Loucy (cell line): ENCODE data around the gene CALN1.

Source experiments
- H2AFZ ChIP-seq: fragments of 200-600 bp; sonication (generic); 2 replicates; pipeline ENCODE4 v1.6.0; 2016; ENCODE audit warnings: antibody characterized with exemption, mild to moderate bottlenecking, low read length, moderate library complexity
- H3F3A ChIP-seq: fragments of 200-600 bp; 2 replicates; pipeline ENCODE4 v1.6.0; 2016; ENCODE audit warnings: antibody characterized with exemption, low read depth, mild to moderate bottlenecking
- H3K27me3 ChIP-seq: fragments of 200-600 bp; sonication (generic); 2 replicates; pipeline ENCODE4 v1.6.1; 2014; ENCODE audit warnings: low read length, mild to moderate bottlenecking; ENCODE audit not compliant: insufficient read depth, poor library complexity, severe bottlenecking
- H3K36me3 ChIP-seq: fragments of 200-600 bp; sonication (generic); 2 replicates; pipeline ENCODE4 v1.6.1; 2016; ENCODE audit warnings: low read length; ENCODE audit not compliant: insufficient read depth
- H3K4me1 ChIP-seq: fragments of 200-600 bp; sonication (generic); 2 replicates; pipeline ENCODE4 v1.5.1; 2014; ENCODE audit warnings: low read length, mild to moderate bottlenecking; ENCODE audit not compliant: insufficient read depth, poor library complexity, severe bottlenecking
- H3K4me2 ChIP-seq: fragments of 200-600 bp; sonication (generic); 2 replicates; pipeline ENCODE4 v1.6.0; 2014; ENCODE audit warnings: antibody characterized with exemption, low read length, low read depth, mild to moderate bottlenecking; ENCODE audit not compliant: poor library complexity, severe bottlenecking
- H3K4me3 ChIP-seq: fragments of 200-600 bp; sonication (generic); 2 replicates; pipeline ENCODE4 v1.5.1; 2014; ENCODE audit warnings: low read length, mild to moderate bottlenecking, mixed read lengths; ENCODE audit not compliant: poor library complexity, severe bottlenecking
- H3K79me2 ChIP-seq: fragments of 200-600 bp; sonication (generic); 2 replicates; pipeline ENCODE4 v1.6.1; 2014; ENCODE audit warnings: low read length; ENCODE audit not compliant: insufficient read depth
- H3K9ac ChIP-seq: fragments of 200-600 bp; sonication (generic); 2 replicates; pipeline ENCODE4 v1.6.0; 2014; ENCODE audit warnings: mild to moderate bottlenecking, low read depth, low read length, moderate library complexity; ENCODE audit not compliant: poor library complexity, severe bottlenecking
- H3K9me2 ChIP-seq: fragments of 200-600 bp; sonication (generic); replicated peaks from 2 replicates; pipeline ENCODE4 v1.6.1; 2016; ENCODE audit warnings: low read depth, low read length, mixed read lengths
- H3K9me3 ChIP-seq: fragments of 200-600 bp; sonication (generic); 2 replicates; pipeline ENCODE4 v1.6.1; 2014; ENCODE audit warnings: mild to moderate bottlenecking, antibody characterized with exemption, low read length, low read depth; ENCODE audit not compliant: insufficient read depth
- H4K20me1 ChIP-seq: fragments of 200-600 bp; sonication (generic); 2 replicates; pipeline ENCODE4 v1.6.0; 2014; ENCODE audit warnings: antibody characterized with exemption, low read length, mild to moderate bottlenecking; ENCODE audit not compliant: insufficient read depth, poor library complexity, severe bottlenecking
- CTCF ChIP-seq: fragments of 200-600 bp; sonication (generic); conservative IDR thresholded peaks from 2 replicates; pipeline ENCODE4 v1.5.1; 2014; ENCODE audit warnings: mild to moderate bottlenecking, antibody characterized with exemption, low read length
- EZH2phosphoT487 ChIP-seq: fragments of 200-600 bp; IDR thresholded peaks from 2 replicates; pipeline ENCODE4 v1.6.1; 2018; ENCODE audit warnings: antibody characterized with exemption, mild to moderate bottlenecking, moderate library complexity, borderline replicate concordance

CALN1 gene

DNA sequence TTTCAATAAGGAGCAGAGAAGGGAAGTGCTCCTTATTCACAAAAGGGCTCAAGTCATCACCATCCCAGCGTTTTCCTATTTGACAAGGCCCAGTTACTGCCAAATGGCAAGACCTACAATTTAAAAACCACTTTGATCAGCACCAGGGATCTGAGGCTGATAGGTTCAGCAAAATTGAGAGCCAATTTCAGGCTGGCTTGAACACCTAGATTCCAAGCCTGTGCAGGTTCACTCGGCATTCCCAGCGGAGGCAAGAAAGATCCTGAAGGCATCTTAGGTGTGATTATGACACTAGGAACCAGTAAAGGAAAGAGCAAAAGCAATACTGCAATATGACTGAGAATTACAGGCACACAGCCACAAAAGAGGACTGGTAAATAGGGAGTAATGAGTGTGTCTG, 441.4 kb downstream of the CALN1 start:
- no peaks in the 10 kb centered on the region for H3K9me2 ChIP-seq
- no peak overlapping the region for H3K4me2 ChIP-seq
- no peaks in the 10 kb centered on the region for H3K79me2 ChIP-seq
- no peaks in the 10 kb centered on the region for H3K9me3 ChIP-seq
- TF ChIP-seq EZH2phosphoT487, result no peak
- no peak for TF ChIP-seq CTCF
- no peaks in the 10 kb centered on the region for H4K20me1 ChIP-seq
- no peaks in the 10 kb centered on the region for H3K36me3 ChIP-seq
- no peak overlapping the region for H3K4me3 ChIP-seq
- no peak overlapping the region for H2AFZ ChIP-seq
- H3F3A ChIP-seq, result no peaks in the 10 kb centered on the region
- H3K4me1 ChIP-seq, result no peaks in the 10 kb centered on the region
- no peaks in the 10 kb centered on the region for H3K27me3 ChIP-seq
- no peak overlapping the region for H3K9ac ChIP-seq

GRCh38 chr7:71962636-71963035, 449.5 kb downstream of the CALN1 start:
- Histone ChIP-seq H3K4me1 (no peaks in the 10 kb centered on the region), H3K9me2 (no peaks in the 10 kb centered on the region), H3K9ac (no peak overlapping the region), H3K79me2 (no peaks in the 10 kb centered on the region), H3K4me3 (no peak overlapping the region), H3K4me2 (no peak overlapping the region), H2AFZ (no peak overlapping the region), H3K27me3 (no peaks in the 10 kb centered on the region), H3K9me3 (no peaks in the 10 kb centered on the region), H4K20me1 (no peaks in the 10 kb centered on the region), H3F3A (no peaks in the 10 kb centered on the region), H3K36me3 (no peaks in the 10 kb centered on the region)
- TF ChIP-seq CTCF, result no peak
- TF ChIP-seq EZH2phosphoT487, result no peak

GRCh38 chr7:71961283-71961682, 450.9 kb downstream of the CALN1 start:
- no peak overlapping the region for H3K9ac ChIP-seq
- H3K9me3 ChIP-seq, result no peaks in the 10 kb centered on the region
- H3K79me2 ChIP-seq, result no peaks in the 10 kb centered on the region
- H3K4me3 ChIP-seq, result no peak overlapping the region
- H3F3A ChIP-seq, result no peaks in the 10 kb centered on the region
- H3K4me1 ChIP-seq, result no peaks in the 10 kb centered on the region
- H2AFZ ChIP-seq, result no peak overlapping the region
- TF ChIP-seq CTCF, result no peak
- TF ChIP-seq EZH2phosphoT487, result no peak
- H3K4me2 ChIP-seq, result no peak overlapping the region
- no peaks in the 10 kb centered on the region for H4K20me1 ChIP-seq
- no peaks in the 10 kb centered on the region for H3K36me3 ChIP-seq
- H3K27me3 ChIP-seq, result no peaks in the 10 kb centered on the region
- H3K9me2 ChIP-seq, result no peaks in the 10 kb centered on the region
